Sigmoid colon (tissue), 7 donors: Measurements from ENCODE around the gene AMBRA1. TPM values are rescaled to one million over a fixed set of nuclear protein-coding genes. Genes with fewer than 3 reads are reported as not detected.

Experiments
- DNase-seq: peaks from one replicate; pipeline ENCODE4 v3.0.0-alpha.2; 2019
- H3K27ac ChIP-seq, 4 donors: fragments of 200-600 bp; sonication (generic); one replicate each; pipeline ENCODE4 v1.5.1; 2016 to 2019; ENCODE audit warnings: mild to moderate bottlenecking in 1 of 4
- H3K27me3 ChIP-seq, 3 donors: fragments of 200-600 bp; sonication (generic); one replicate each; pipeline ENCODE4 v1.5.1; 2019; ENCODE audit warnings: mild to moderate bottlenecking in 1 of 3
- H3K36me3 ChIP-seq, 4 donors: fragments of 200-600 bp; sonication (generic); one replicate each; pipeline ENCODE4 v1.5.1; 2016 to 2019
- H3K4me1 ChIP-seq, 4 donors: fragments of 200-600 bp; sonication (generic); one replicate each; pipeline ENCODE4 v1.5.1; 2017 to 2019
- H3K4me3 ChIP-seq, 4 donors: fragments of 200-600 bp; sonication (generic); one replicate each; pipeline ENCODE4 v1.5.1; 2017 to 2019; ENCODE audit warnings: mild to moderate bottlenecking in 2 of 4, moderate library complexity in 1 of 4
- H3K9me3 ChIP-seq, 4 donors: fragments of 200-600 bp in 3 of 4; sonication (generic) in 3 of 4; one replicate each; pipeline versions ENCODE4 v1.5.1 to v1.6.1; 2013 to 2019
- CTCF ChIP-seq, 4 experiments: fragments of 450-650 bp in 3 of 4; fragments of 200-600 bp in 1 of 4; IDR thresholded peaks; one replicate each; pipeline ENCODE4 v1.5.1; 2016 to 2019; ENCODE audit warnings: antibody characterized with exemption in 4 of 4, mild to moderate bottlenecking in 3 of 4, moderate library complexity in 2 of 4
- EP300 ChIP-seq, 4 donors: sonication (generic); formaldehyde crosslinking; IDR thresholded peaks; one replicate each; pipeline ENCODE4 v1.6.1; 2017; ENCODE audit warnings: antibody characterized with exemption in 4 of 4
- POLR2A ChIP-seq, 2 donors: fragments of 450-650 bp; IDR thresholded peaks; one replicate each; pipeline ENCODE4 v1.6.1; 2016; ENCODE audit warnings: antibody characterized with exemption in 2 of 2, mild to moderate bottlenecking in 2 of 2, moderate library complexity in 2 of 2
- POLR2AphosphoS5 ChIP-seq, 4 donors: sonication (generic); formaldehyde crosslinking; IDR thresholded peaks; one replicate each; pipeline ENCODE4 v1.6.1; 2017; ENCODE audit warnings: antibody characterized with exemption in 4 of 4
- WGBS, 2 donors: extraction: QIAGEN DNeasy Blood & Tissue Kit; methylation state at CpG; one replicate each; pipeline ENCODE4 v1.1.7; 2013; 5-methylcytosine and 5-hydroxymethylcytosine counted together
- intact Hi-C: fragments of 100-400 bp; cut with DNase I; formaldehyde crosslinking; loops from one replicate; pipeline ENCODE4 v1.15.1; 2023
- polyA plus RNA-seq, 3 donors: library from polyadenylated mRNA; stranded (reverse); fragments of 200-250 nt; gene quantifications; one replicate each; pipeline ENCODE4 v1.2.3, GENCODE V29; 2013
- total RNA-seq, 4 donors: library from RNA; depleted of rRNA; stranded (reverse); fragments of >200 nt; gene quantifications; one replicate each; pipeline ENCODE4 v1.1.0, GENCODE V29; 2016
- donor health status: healthy with polysubstance abuse.
- donor health status: Bipolar disorder and iron deficiency.
- donor health status: healthy.

Gene AMBRA1
- total and polyA plus RNA-seq, 7 donors, result 8.4 to 33.0 (median 23.9) TPM

DNA sequence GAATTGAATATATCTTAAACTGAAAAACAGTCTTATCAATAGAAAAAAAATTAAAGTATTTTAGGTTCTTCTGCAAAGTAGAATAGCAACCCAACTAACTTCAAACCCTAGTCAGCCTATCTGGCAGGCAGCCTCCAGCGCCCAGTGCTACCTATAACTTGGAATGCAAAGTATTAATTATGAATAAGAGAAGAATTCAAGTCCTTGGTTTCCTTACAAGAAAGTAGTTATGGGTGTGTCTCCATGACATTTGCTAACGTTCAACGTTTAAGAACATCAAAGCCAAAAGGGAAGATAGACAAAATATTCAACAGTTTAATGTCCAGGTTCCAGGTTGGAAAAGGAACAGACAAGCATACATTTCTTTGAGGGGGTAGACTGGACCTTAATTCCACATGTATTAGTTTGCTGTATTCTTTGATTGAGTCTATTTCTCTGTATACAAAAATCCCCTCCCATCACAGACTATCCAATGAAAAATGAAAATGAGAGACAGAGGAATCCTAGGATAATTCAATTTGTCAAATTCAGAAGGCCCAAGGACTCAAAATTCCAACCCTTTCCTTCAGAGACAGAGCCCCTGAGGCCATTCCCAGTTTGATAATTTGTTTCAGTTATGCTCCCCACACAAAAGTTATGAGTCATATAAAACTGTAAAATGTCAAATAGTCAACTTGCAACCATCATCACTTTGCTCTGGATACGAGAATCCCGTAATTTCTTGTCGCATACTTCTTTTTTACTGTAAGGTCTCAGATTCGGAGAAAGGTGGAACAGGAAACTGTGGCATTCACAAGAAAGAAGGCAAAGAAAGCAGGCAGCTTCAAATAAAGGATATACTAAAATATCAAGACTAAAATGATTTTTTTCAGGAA is 118.5 kb downstream of the AMBRA1 start:
- intact Hi-C loops, result no loop called here
- H3K27ac ChIP-seq, result no peak overlapping the region
- WGBS, 2 donors, result 76 to 86% methylated on average over 7 of the region's 7 CpGs
- no peak for DNase-seq
- no peak overlapping the region for H3K4me3 ChIP-seq
- no peaks in the 10 kb centered on the region for H3K9me3 ChIP-seq
- peaks cover 0 to 6% (median 0%) of the 10 kb centered on the region in 4 donors for H3K4me1 ChIP-seq
- TF ChIP-seq EP300 (IDR thresholded peaks at IDR 0.05), result no peak
- no peak for TF ChIP-seq POLR2A (IDR thresholded peaks at IDR 0.05)
- TF ChIP-seq CTCF (IDR thresholded peaks at IDR 0.05), result no peak
- H3K27me3 ChIP-seq, result no peaks in the 10 kb centered on the region
- no peaks in the 10 kb centered on the region for H3K36me3 ChIP-seq

DNA sequence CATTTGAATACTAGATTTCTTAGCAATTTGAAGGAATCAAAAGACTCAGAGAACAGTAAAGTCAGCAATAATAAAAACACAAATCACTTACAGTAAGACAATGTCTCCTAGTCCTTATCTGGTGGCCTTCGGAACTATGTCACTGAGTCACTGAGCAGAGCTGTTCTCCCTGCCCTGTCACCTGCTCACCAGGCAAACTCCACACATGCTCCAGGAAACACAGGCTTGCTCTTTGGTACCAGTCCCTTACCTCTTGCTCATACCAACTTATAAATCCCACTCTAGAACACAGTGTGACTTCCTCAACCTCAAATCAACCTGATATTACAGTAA is 121.2 kb downstream of the AMBRA1 start:
- intact Hi-C loops, result no loop called here
- DNase-seq, result no peak
- Histone ChIP-seq H3K4me1 (peaks cover 0 to 6% (median 0%) of the 10 kb centered on the region in 4 donors), H3K9me3 (no peaks in the 10 kb centered on the region), H3K4me3 (no peak overlapping the region), H3K36me3 (no peaks in the 10 kb centered on the region), H3K27me3 (no peaks in the 10 kb centered on the region), H3K27ac (no peak overlapping the region)
- 25 to 73% methylated on average over 1 of the region's 1 CpG for WGBS, 2 donors
- TF ChIP-seq CTCF (IDR thresholded peaks at IDR 0.05) (no peak), EP300 (IDR thresholded peaks at IDR 0.05) (no peak), POLR2AphosphoS5 (IDR thresholded peaks at IDR 0.05) (no peak), POLR2A (IDR thresholded peaks at IDR 0.05) (no peak)

DNA sequence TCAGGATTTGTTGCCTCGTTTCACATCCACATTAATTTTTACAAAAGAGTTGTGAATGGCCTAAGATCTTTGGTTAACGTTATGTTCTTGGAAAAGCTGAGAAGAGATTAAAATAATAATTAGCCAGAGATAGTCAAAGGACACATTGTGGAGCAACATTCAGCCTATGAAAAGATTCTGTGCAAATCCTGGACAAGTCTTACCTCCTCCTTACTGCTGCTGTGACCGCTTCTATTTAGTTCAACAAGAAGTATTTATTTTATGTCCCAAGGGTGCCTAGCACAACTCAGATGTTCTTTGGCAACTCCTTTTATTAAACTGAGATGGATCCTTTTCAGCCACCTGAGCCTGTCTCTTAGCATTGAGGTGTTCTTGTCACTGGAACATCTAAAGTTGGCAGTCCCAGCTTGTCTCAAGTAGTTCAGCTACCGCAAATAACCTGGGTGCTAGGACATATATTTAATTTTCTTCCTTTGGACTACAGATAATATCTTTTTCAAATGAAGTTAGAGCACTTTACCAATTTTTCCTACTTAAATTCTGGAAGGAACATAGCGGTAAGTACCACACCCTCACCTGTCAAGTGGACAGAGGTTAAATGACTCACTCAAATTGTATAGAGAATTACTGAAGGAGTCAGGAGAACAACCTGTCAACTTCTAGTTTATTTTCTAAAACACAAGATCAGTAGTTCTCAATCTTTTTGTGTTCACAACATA is 121.7 kb downstream of the AMBRA1 start:
- Histone ChIP-seq H3K4me3 (no peak overlapping the region), H3K9me3 (no peaks in the 10 kb centered on the region), H3K4me1 (peaks cover 0 to 6% (median 0%) of the 10 kb centered on the region in 4 donors), H3K27ac (no peak overlapping the region), H3K27me3 (no peaks in the 10 kb centered on the region), H3K36me3 (no peaks in the 10 kb centered on the region)
- intact Hi-C loops, result no loop called here
- WGBS, 2 donors, result 76 to 86% methylated on average over 5 of the region's 5 CpGs
- TF ChIP-seq POLR2AphosphoS5 (IDR thresholded peaks at IDR 0.05) (no peak), CTCF (IDR thresholded peaks at IDR 0.05) (no peak), POLR2A (IDR thresholded peaks at IDR 0.05) (no peak), EP300 (IDR thresholded peaks at IDR 0.05) (no peak)
- no peak for DNase-seq

DNA sequence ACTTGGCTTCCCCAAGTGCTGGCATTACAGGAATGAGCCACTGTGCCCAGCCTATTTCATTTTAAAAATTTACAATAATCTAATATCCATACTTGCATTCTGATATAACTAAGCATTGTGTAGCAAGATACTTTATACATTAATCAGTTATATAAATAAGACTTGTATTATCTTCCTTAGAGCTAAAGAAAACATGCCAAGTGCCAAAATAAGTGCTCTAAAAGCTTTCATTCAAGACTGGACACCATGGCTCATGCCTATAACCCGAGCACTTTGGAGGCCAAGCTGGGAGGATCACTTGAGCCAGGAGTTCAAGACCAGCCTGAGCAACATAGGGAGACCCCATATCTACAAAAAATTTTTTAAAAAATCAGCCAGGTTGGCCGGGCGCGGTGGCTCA is 123.9 kb downstream of the AMBRA1 start:
- Histone ChIP-seq H3K27ac (no peak overlapping the region), H3K9me3 (no peaks in the 10 kb centered on the region), H3K4me1 (peaks cover 0 to 6% (median 0%) of the 10 kb centered on the region in 4 donors), H3K36me3 (no peaks in the 10 kb centered on the region), H3K27me3 (no peaks in the 10 kb centered on the region), H3K4me3 (no peak overlapping the region)
- DNase-seq, result no peak
- TF ChIP-seq CTCF (IDR thresholded peaks at IDR 0.05) (no peak), POLR2A (IDR thresholded peaks at IDR 0.05) (no peak), POLR2AphosphoS5 (IDR thresholded peaks at IDR 0.05) (no peak), EP300 (IDR thresholded peaks at IDR 0.05) (no peak)
- WGBS, 2 donors, result 96 to 98% methylated on average over 4 of the region's 4 CpGs
- intact Hi-C loops, result no loop called here
